Fibroblast of lung (primary cell): ENCODE results near the gene LCE1B. TPM values are rescaled to one million over a fixed set of nuclear protein-coding genes. Genes with fewer than 3 reads are reported as not detected.

Experiments used
- DNase-seq, 2 donors: peaks; one replicate each; pipeline versions ENCODE4 v3.0.0 to v3.0.0-alpha.2; 2010; ENCODE audit warnings: low read depth in 2 of 2
- H2AFZ ChIP-seq: 2 replicates; pipeline ENCODE4 v1.5.1; 2012; ENCODE audit warnings: low read length, control low read depth, inconsistent platforms
- H3K27ac ChIP-seq: 2 replicates; pipeline ENCODE4 v1.5.1; 2011; ENCODE audit warnings: low read length, control low read depth; ENCODE audit not compliant: insufficient read depth
- H3K27me3 ChIP-seq: 2 replicates; pipeline ENCODE4 v1.5.1; 2011; ENCODE audit warnings: mild to moderate bottlenecking, low read length; ENCODE audit not compliant: control insufficient read depth, insufficient read depth
- H3K36me3 ChIP-seq: 2 replicates; pipeline ENCODE4 v1.5.1; 2011; ENCODE audit warnings: low read length; ENCODE audit not compliant: control insufficient read depth, insufficient read depth
- H3K4me1 ChIP-seq: 2 replicates; pipeline ENCODE4 v1.5.1; 2011; ENCODE audit warnings: low read length; ENCODE audit not compliant: control insufficient read depth, insufficient read depth; ENCODE audit errors: extremely low read depth
- H3K4me2 ChIP-seq: 2 replicates; pipeline ENCODE4 v1.5.1; 2011; ENCODE audit warnings: low read length, control low read depth; ENCODE audit not compliant: insufficient read depth; ENCODE audit errors: extremely low read depth
- H3K4me3 ChIP-seq, 4 experiments: fragments of 200-600 bp in 1 of 4; sonication (generic) in 1 of 4; replicated peaks in 1 of 4; 2 replicates each; pipeline ENCODE4 v1.5.1; 2011 to 2016; ENCODE audit warnings: low read length in 4 of 4, low read depth in 3 of 4, mild to moderate bottlenecking in 3 of 4, control low read depth in 2 of 4, inconsistent platforms in 1 of 4, mixed read lengths in 1 of 4; ENCODE audit not compliant: insufficient read depth in 1 of 4; ENCODE audit errors: control extremely low read depth in 1 of 4
- H3K79me2 ChIP-seq: 2 replicates; pipeline ENCODE4 v1.5.1; 2012; ENCODE audit warnings: mild to moderate bottlenecking, low read length, inconsistent platforms; ENCODE audit not compliant: control insufficient read depth, insufficient read depth
- H3K9ac ChIP-seq: 2 replicates; pipeline ENCODE4 v1.5.1; 2011; ENCODE audit warnings: mild to moderate bottlenecking, low read length, control low read depth; ENCODE audit not compliant: insufficient read depth
- H3K9me3 ChIP-seq: 2 replicates; pipeline ENCODE4 v1.5.1; 2012; ENCODE audit warnings: low read depth, low read length; ENCODE audit not compliant: control insufficient read depth, insufficient read depth
- H4K20me1 ChIP-seq: 2 replicates; pipeline ENCODE4 v1.5.1; 2011; ENCODE audit warnings: low read length; ENCODE audit not compliant: control insufficient read depth, insufficient read depth; ENCODE audit errors: extremely low read depth
- CTCF ChIP-seq, 2 donors: IDR thresholded peaks in 1 of 2; conservative IDR thresholded peaks in 1 of 2; 1 replicate in 1 of 2; 2 replicates in 1 of 2; pipeline ENCODE4 v1.5.1; 2011 to 2012; ENCODE audit warnings: low read length in 2 of 2, control low read depth in 1 of 2, inconsistent platforms in 1 of 2, low read depth in 1 of 2, mild to moderate bottlenecking in 1 of 2
- EZH2 ChIP-seq: IDR thresholded peaks from 2 replicates; pipeline ENCODE4 v1.5.1; 2012; ENCODE audit warnings: low read length, control low read depth, mild to moderate bottlenecking; ENCODE audit errors: missing control alignments
- polyA plus RNA-seq, 2 donors: library from polyadenylated mRNA; depleted of rRNA in 1 of 2; stranded (reverse) in 1 of 2; unstranded in 1 of 2; fragments of >200 nt; gene quantifications; 2 replicates each; pipeline ENCODE4 v1.2.1, GENCODE V29; 2011 to 2012; ENCODE audit warnings: missing spikeins in 1 of 2
- total RNA-seq: library from RNA; depleted of rRNA; stranded (reverse); fragments of >200 nt; gene quantifications from 2 replicates; pipeline ENCODE4 v1.2.1, GENCODE V29; 2014

LCE1B gene
- total and polyA plus RNA-seq, 2 donors (not counting 1 experiment from before 2014, with no cell fraction given), result not detected

- no peak overlapping the region for H3K9ac ChIP-seq
- no peak for DNase-seq
- H2AFZ ChIP-seq, result no peak overlapping the region
- H3K4me2 ChIP-seq, result no peak overlapping the region
- TF ChIP-seq CTCF (conservative IDR thresholded peaks at IDR 0.05 in 1 of 2, IDR thresholded peaks at IDR 0.05 in 1 of 2; ENCODE audit: low read depth in 1 of 2, low read length in 2 of 2), result no peak
- TF ChIP-seq EZH2, result no peak
- no peaks in the 10 kb centered on the region for H3K27me3 ChIP-seq
- H3K9me3 ChIP-seq, result no peaks in the 10 kb centered on the region
- H3K4me1 ChIP-seq, result no peaks in the 10 kb centered on the region
- H3K4me3 ChIP-seq, result no peak overlapping the region
- H3K36me3 ChIP-seq, result no peaks in the 10 kb centered on the region
- H3K27ac ChIP-seq, result no peak overlapping the region
- no peaks in the 10 kb centered on the region for H3K79me2 ChIP-seq
- H4K20me1 ChIP-seq, result no peaks in the 10 kb centered on the region
Measured at GRCh38 chr1:152811050-152811449, 721 bp upstream of the LCE1B start.

- H3K4me2 ChIP-seq, result no peak overlapping the region
- no peak overlapping the region for H3K9ac ChIP-seq
- TF ChIP-seq EZH2, result no peak
- TF ChIP-seq CTCF (conservative IDR thresholded peaks at IDR 0.05 in 1 of 2, IDR thresholded peaks at IDR 0.05 in 1 of 2; ENCODE audit: low read depth in 1 of 2, low read length in 2 of 2), result no peak
- no peak overlapping the region for H3K27ac ChIP-seq
- H3K4me3 ChIP-seq, result no peak overlapping the region
- H3K9me3 ChIP-seq, result no peaks in the 10 kb centered on the region
- H3K36me3 ChIP-seq, result no peaks in the 10 kb centered on the region
- DNase-seq, result no peak
- H3K4me1 ChIP-seq, result no peaks in the 10 kb centered on the region
- no peak overlapping the region for H2AFZ ChIP-seq
- no peaks in the 10 kb centered on the region for H3K27me3 ChIP-seq
- H3K79me2 ChIP-seq, result no peaks in the 10 kb centered on the region
- H4K20me1 ChIP-seq, result no peaks in the 10 kb centered on the region
Measured at GRCh38 chr1:152817309-152817708, 5.5 kb downstream of the LCE1B start.

GRCh38 chr1:152823294-152823693 lies 11.5 kb downstream of the LCE1B start:
- Histone ChIP-seq H3K36me3 (no peaks in the 10 kb centered on the region), H3K27ac (no peak overlapping the region), H3K27me3 (peaks cover 2% of the 10 kb centered on the region), H3K4me3 (no peak overlapping the region), H3K9me3 (no peaks in the 10 kb centered on the region), H2AFZ (no peak overlapping the region), H4K20me1 (no peaks in the 10 kb centered on the region), H3K4me2 (no peak overlapping the region), H3K9ac (no peak overlapping the region), H3K4me1 (no peaks in the 10 kb centered on the region), H3K79me2 (no peaks in the 10 kb centered on the region)
- DNase-seq, result peak in 1 of 2 donors; percentile 69
- TF ChIP-seq EZH2 (no peak), CTCF (conservative IDR thresholded peaks at IDR 0.05 in 1 of 2, IDR thresholded peaks at IDR 0.05 in 1 of 2; ENCODE audit: low read depth in 1 of 2, low read length in 2 of 2) (peak in 1 of 2 donors; percentile 41)
